Inflammatory macrophage (primary cell): ENCODE results near the gene PAFAH1B2.
"Not testable (repeated sequence)": the region's sequence is repeated elsewhere in the genome, so short reads cannot be mapped to it uniquely, and the experiment has no call there.

Experiments
- DNase-seq, 2 donors: peaks; one replicate each; pipeline ENCODE4 v3.0.0-alpha.2; 2020 to 2022

PAFAH1B2 gene

GRCh38 chr11:117204283-117205080 lies 60.4 kb downstream of the PAFAH1B2 start:
- no peak for DNase-seq

GRCh38 chr11:117205211-117205818 lies 61.2 kb downstream of the PAFAH1B2 start:
- no peak for DNase-seq

- not testable (repeated sequence) for DNase-seq
These were observed 62.0 kb downstream of the PAFAH1B2 start for GRCh38 chr11:117206111-117206510.

DNA sequence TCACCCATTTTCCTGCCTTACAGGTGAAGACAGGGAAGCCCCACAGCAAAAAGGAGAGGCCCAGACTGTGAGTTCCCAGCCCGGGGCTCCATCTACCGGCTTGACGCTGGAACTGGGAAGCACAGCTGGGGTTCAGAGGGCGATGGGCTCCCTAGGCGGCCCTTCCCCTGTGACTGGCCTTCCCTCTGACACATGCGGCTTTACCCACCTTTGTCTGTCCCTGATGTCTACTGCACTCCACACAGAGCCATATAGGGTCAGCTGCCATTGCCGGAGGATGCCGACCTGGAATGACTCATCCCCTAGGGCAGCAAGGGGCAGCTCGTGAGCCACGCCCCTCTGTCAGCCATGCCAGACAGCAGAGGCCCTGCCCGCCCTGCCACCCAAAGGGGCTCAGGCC lies 62.8 kb downstream of the PAFAH1B2 start:
- DNase-seq, result not testable (repeated sequence)

DNA sequence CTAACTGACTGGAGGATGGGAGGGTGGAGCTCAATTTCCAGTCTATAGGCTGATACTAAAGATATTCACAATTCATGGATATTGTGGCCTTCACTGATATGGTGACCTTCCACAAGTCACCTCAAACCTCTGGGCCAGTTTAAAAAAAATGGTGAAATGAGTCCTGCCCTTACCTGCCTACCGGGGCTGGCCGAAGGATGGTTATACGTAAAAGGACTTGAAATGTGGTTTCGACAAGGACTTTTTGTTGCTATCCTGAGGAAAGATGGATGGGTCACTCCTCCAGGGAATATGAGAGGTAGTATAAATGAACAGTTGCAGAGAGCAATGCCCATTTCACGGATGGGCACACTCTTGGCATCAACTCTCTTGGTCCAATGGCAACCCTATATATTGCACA lies 63.4 kb downstream of the PAFAH1B2 start:
- DNase-seq, result not testable (repeated sequence)

GRCh38 chr11:117208710-117209109 lies 64.6 kb downstream of the PAFAH1B2 start:
- DNase-seq, result not testable (repeated sequence)

DNA sequence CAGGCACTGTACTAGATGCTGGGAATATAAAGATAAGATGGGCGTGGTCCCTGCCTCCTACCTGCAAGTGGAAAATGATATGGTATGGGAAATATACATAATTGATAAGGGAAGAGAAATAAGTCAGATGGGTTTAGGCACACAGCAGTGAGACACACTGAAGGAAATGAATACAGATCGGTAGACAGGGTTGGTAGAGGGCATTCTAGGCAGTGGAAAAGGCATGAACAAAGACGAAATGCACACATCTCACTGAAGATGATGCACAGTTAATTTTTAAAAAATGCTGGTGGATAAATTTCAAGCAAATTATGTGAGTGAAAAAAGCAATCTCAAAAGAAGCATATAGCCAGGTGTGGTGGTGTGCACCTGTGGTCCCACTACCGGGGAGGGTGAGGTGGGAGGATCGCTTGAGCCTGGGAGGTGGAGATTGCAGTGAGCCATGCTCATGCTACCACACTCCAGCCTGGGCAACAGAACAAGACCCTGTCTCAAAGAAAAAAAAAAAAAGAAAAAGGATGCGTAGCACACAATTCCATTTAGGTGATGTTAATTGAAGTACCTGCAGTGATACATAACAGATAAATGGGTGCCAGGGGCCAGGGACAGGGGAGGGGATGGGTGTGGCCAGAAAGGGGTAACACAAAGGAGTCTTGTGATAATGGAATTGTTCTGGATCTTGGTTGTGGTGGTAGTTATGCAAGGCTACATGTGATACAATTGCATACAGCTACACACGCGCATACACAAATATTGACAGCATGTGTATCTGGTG lies 65.5 kb downstream of the PAFAH1B2 start:
- DNase-seq, result peak; percentile 30 to 33

- no peak for DNase-seq
These were observed 66.5 kb downstream of the PAFAH1B2 start for GRCh38 chr11:117210620-117211019.

- no peak for DNase-seq
These were observed 68.7 kb downstream of the PAFAH1B2 start for GRCh38 chr11:117212697-117213355.

DNA sequence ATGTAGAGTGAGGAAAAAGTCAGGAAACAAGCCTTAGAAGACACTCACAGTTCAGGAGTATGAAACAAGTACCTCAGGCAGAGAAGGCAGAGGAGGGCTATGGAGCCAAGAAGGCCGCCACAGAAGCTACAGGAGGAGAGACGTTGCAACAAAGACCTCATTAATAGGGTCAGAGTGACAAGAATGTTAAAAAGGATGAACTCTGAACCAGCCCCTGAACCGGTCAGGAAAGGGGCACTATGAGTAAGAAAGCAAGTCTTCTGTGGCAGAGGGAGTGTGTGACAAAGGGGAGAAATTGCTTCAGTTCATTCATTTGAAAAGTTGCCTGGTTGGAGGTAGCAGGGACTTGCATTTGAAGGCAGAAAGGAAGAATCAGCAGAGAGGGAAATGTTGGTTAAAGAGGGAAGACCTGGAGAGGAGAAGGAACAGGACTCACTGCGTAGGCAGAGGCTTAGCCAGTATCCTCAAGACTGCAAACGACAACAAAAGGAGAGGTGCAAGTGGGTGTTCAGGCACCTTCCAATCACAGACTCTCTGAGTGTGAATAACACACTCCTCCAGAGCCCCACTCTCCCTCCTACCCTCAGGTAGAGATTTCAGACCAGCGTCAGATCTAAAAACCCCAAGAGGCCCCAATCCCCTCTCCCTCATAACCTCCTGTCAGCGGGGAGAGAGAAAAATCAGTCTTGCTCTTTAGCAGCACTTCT lies 70.5 kb downstream of the PAFAH1B2 start:
- DNase-seq, result no peak

- no peak for DNase-seq
These were observed 73.3 kb downstream of the PAFAH1B2 start for GRCh38 chr11:117217141-117218084.

DNA sequence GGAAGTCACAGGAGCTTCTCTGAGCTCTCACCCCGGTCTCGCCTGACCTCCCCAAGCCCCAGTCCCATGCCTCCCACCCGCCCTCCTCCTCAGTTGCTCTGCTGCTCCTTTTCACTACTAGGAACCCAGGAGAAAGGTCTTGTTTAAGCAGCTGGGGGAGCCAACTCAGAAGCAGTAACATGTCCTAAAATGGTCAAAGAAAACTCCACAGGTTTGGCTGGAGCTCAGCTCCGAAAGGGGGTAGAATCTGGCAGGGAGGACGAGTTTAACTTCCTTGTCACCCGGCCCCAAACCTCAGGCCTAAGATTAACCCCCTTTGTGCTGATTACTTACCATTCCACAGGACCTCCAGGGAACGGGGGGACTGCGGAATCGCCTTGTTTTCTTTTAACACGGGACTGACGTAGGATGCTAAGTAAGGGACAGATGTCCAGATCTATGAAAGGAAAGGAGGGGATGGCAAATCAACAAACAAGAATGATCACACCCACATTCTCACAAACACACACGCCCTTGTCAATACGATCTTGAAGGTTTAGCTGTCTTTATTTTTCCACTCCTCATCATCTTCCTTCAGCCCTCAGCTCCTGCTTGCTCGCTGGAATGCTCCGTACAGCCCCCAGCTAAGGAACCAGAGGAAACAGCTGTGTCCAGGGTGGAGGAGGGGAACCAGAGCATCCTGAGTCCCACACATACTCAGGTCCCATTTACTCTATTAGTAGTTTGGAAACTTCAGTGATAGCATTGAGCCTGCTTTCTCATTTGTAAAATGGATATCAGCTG lies 74.2 kb downstream of the PAFAH1B2 start:
- DNase-seq, result no peak

DNA sequence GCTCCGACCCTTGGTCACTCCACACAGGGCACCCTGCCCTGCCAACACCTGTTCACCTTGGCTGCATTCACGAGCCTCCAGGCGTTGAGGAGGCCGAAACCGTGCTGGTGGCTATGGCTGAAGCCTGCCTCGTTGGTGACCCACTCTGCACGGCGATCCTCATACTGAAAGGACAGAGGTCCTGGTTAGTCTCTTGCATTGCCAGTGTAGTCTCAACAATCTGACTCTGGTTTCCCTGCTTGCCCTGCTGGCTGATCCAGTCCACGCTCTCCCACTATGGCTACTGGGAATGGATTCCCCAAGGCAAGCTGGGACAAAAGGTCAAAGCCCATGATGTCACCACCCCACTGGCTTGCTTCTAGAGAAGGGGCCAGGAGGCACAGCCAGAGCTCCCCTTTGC lies 74.9 kb downstream of the PAFAH1B2 start:
- DNase-seq, result no peak

GRCh38 chr11:117219455-117219854 lies 75.4 kb downstream of the PAFAH1B2 start:
- no peak for DNase-seq

DNA sequence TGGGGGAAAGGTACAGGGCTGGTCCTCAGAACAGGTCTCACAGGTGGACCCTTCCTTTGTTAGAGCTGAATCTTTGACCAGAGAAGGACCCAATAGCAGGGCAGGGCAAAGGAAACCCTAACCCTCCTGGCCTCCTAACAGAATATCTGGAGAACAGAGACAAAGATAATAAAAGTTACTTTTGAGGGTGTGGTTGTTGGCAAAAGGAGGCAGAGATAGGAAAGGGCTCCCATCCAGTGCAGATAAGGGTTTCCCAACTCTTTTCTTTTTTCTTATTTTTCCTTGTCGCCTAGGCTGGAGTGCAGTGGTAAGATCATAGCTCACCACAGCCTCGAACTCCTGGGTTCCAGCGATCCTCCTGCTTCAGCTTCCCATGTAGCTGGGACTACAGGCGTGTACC lies 75.9 kb downstream of the PAFAH1B2 start:
- DNase-seq, result no peak

DNA sequence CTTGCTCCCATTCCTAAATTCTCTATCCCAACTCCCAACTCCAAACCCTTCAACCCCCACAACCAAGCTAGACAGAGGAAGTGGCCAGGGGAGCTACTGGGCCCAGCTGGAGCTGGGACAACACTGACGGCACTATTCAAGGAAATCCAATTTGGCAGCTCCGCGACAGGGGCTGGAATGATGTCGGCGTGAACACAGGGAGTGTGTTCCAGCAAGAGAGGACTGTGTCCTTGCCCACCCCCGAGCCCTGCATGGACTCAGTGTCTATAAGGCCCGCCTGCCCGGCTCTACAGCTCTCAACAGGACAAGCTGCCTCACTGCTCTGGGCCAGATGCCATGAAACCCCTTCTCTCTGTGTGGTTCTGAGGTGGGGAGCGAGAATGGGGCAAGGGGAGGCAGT lies 76.5 kb downstream of the PAFAH1B2 start:
- no peak for DNase-seq

DNA sequence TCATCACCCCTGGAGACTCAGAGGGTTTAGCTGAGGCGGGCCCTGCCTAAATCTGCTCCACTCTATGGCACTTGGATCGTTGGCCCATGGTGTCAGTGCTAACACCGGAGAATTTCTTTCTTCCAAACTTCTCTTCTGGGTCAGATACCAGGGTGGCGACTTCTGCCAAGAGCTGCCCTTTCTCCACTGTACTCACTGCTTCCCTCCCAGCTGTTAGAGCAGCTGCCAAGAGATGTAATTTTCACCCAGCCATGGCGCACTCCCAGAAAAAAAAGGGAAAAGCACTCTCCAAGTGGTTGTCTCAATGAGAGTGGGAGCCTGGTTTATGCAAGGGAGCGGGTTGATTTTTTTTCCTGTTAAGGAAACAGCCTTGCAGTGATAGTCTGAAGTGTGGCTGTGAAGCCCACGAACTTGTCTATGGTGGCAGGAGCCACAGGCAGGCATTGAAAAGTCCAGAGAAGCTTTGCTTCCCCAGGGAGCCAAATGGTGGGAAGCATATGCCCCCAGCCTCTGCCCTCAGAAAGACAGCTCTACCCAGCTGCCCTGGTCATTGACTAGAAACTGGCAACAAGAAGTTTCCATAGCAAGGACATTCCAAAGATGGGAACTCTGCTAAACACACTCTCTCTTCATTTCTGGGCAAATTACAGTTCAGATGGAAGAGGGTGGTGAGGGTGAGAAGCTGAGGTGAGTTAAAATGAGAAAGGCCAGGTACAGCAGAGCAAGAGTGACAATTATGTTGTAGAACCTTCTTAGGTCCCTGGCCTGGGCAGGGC lies 77.1 kb downstream of the PAFAH1B2 start:
- DNase-seq, result no peak

DNA sequence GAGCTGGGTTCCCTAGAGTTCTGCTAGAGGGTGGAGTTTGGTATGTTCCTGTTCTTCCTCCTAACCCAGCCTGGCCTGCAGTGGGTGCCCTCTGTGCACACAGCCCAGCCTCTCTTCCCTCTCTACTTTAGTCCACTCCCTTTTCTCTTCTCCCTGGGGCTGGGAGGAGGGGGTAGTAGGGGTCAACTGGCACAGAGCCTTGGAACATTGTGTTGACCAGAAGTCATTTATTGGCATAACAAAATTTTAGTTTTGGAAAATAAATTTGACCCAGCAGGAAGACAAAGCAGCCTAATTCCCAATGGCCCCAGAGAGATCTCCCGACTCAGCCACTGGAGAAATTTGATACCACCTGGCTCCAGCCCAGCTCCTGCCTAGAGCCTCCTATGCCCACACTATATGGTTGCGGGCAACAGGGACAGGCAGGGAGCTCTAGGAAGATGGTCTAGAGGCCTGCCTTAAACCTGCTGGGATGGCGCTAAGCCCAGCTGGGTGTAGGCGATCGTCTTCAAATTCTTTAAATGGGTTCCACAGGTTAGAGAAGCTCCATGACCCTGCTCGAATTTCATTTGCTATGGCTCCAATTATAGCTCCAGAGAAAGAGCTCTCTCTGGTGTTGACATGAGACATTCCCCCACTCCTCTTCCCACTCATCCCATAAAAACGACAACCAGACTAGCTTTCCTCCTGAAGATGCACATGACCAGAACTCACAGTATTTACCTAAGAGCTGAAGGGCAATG lies 77.9 kb downstream of the PAFAH1B2 start:
- peak; percentile 19 to 28 for DNase-seq
